Neural progenitor cell (in vitro differentiated cells): ENCODE results near the gene IGFN1. TPM values are rescaled to one million over a fixed set of nuclear protein-coding genes. Genes with fewer than 3 reads are reported as not detected.

Experiments
- DNase-seq: peaks from one replicate; pipeline ENCODE4 v3.0.0-alpha.2; 2016; ENCODE audit warnings: low spot score
- H2AFZ ChIP-seq: fragments of 200-600 bp; sonication (generic); replicated peaks from 2 replicates; pipeline ENCODE4 v1.6.1; 2016; ENCODE audit warnings: antibody characterized with exemption
- H3F3A ChIP-seq: fragments of 200-600 bp; sonication (generic); 2 replicates; pipeline ENCODE4 v1.6.1; 2016; ENCODE audit warnings: antibody characterized with exemption, low read depth
- H3K27ac ChIP-seq: fragments of 200-600 bp; sonication (generic); 2 replicates; pipeline ENCODE4 v1.5.1; 2016; ENCODE audit warnings: mild to moderate bottlenecking
- H3K27me3 ChIP-seq: fragments of 200-600 bp; sonication (generic); 2 replicates; pipeline ENCODE4 v1.6.1; 2016; ENCODE audit warnings: mild to moderate bottlenecking, moderate library complexity
- H3K36me3 ChIP-seq: fragments of 200-600 bp; sonication (generic); 2 replicates; pipeline ENCODE4 v1.5.1; 2016
- H3K4me1 ChIP-seq: fragments of 200-600 bp; sonication (generic); 2 replicates; pipeline ENCODE4 v1.6.1; 2016; ENCODE audit warnings: mixed run types
- H3K4me2 ChIP-seq: fragments of 200-600 bp; sonication (generic); 2 replicates; pipeline ENCODE4 v1.6.1; 2016
- H3K4me3 ChIP-seq: fragments of 200-600 bp; sonication (generic); 2 replicates; pipeline ENCODE4 v1.5.1; 2016
- H3K79me2 ChIP-seq: fragments of 200-600 bp; sonication (generic); 2 replicates; pipeline ENCODE4 v1.6.1; 2016; ENCODE audit warnings: low read depth
- H3K9ac ChIP-seq: fragments of 200-600 bp; sonication (generic); 2 replicates; pipeline ENCODE4 v1.6.1; 2016
- H3K9me3 ChIP-seq: fragments of 200-600 bp; sonication (generic); 2 replicates; pipeline ENCODE4 v1.5.1; 2016; ENCODE audit warnings: low read depth
- H4K20me1 ChIP-seq: fragments of 200-600 bp; sonication (generic); 2 replicates; pipeline ENCODE4 v1.6.1; 2016; ENCODE audit warnings: low read depth
- H3K27ac Mint-ChIP-seq: 3 replicates; pipeline ENCODE4 v1.8.0; 2021; ENCODE audit warnings: mixed read lengths
- H3K27me3 Mint-ChIP-seq: 2 replicates; pipeline ENCODE4 v1.8.0; 2022; ENCODE audit warnings: low read depth, mild to moderate bottlenecking, inconsistent platforms, moderate library complexity, mixed read lengths; ENCODE audit not compliant: insufficient read depth
- H3K36me3 Mint-ChIP-seq: 3 replicates; pipeline ENCODE4 v1.8.0; 2021; ENCODE audit warnings: mixed read lengths
- H3K4me1 Mint-ChIP-seq: 3 replicates; pipeline ENCODE4 v1.8.0; 2021; ENCODE audit warnings: mixed read lengths
- H3K4me3 Mint-ChIP-seq: 3 replicates; pipeline ENCODE4 v1.8.0; 2021; ENCODE audit warnings: mild to moderate bottlenecking, moderate library complexity, mixed read lengths
- H3K9me3 Mint-ChIP-seq: 3 replicates; pipeline ENCODE4 v1.8.0; 2020; ENCODE audit warnings: mixed read lengths
- EZH2 ChIP-seq: fragments of 200-600 bp; sonication (generic); IDR thresholded peaks from 2 replicates; pipeline ENCODE4 v1.6.1; 2017; ENCODE audit warnings: antibody characterized with exemption, mild to moderate bottlenecking, moderate library complexity
- EZH2phosphoT487 ChIP-seq: fragments of 200-600 bp; sonication (generic); IDR thresholded peaks from 2 replicates; pipeline ENCODE4 v1.6.1; 2017; ENCODE audit warnings: antibody characterized with exemption
- total RNA-seq: library from RNA; depleted of rRNA; stranded (reverse); fragments of >200 nt; gene quantifications from 2 replicates; pipeline ENCODE4 v1.2.3, GENCODE V29; 2015; ENCODE audit warnings: low replicate concordance
- TF ChIP-seq, protein P1 (sequence below): fragments of 200-600 bp; sonication (generic); IDR thresholded peaks from 2 replicates; pipeline ENCODE4 v1.5.1; 2017; ENCODE audit warnings: antibody characterized with exemption, mild to moderate bottlenecking

IGFN1 gene
- total RNA-seq, 1 donor from 2014 or later, result not detected

DNA sequence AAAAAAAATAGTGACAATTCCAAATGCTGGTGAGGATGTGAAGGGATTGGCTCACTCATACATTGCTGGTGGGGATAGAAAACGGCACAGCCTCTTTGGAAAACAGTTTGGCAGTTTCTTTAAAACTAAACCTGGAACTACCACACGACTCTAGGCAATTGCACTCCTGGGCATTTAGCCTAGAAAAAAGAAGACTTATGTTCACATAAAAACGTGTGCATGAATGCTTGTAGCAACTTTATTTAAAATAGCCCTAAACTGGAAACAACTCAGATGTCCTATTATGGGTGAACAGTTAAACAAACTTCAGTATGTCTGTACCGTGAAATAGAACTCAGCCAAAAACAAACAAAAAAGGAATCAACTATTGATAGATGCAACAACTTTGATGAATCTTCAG lies 26.9 kb upstream of the IGFN1 start:
- Histone ChIP-seq H3K27ac (no peak overlapping the region), H3K4me2 (no peak overlapping the region), H3K4me1 (no peaks in the 10 kb centered on the region), H3K9me3 (no peaks in the 10 kb centered on the region), H2AFZ (no peak overlapping the region), H3K79me2 (no peaks in the 10 kb centered on the region), H4K20me1 (no peaks in the 10 kb centered on the region), H3K9ac (no peak overlapping the region), H3K36me3 (no peaks in the 10 kb centered on the region), H3K27me3 (peaks cover under 1% of the 10 kb centered on the region), H3F3A (no peaks in the 10 kb centered on the region), H3K4me3 (no peak overlapping the region)
- Mint-ChIP-seq H3K27me3 (no peaks in the 10 kb centered on the region), H3K4me3 (no peak overlapping the region), H3K4me1 (peaks cover 7% of the 10 kb centered on the region), H3K27ac (no peak overlapping the region), H3K9me3 (no peaks in the 10 kb centered on the region), H3K36me3 (no peaks in the 10 kb centered on the region)
- TF ChIP-seq EZH2, result no peak
- TF ChIP-seq EZH2phosphoT487, result no peak
- TF ChIP-seq, protein P1, sequence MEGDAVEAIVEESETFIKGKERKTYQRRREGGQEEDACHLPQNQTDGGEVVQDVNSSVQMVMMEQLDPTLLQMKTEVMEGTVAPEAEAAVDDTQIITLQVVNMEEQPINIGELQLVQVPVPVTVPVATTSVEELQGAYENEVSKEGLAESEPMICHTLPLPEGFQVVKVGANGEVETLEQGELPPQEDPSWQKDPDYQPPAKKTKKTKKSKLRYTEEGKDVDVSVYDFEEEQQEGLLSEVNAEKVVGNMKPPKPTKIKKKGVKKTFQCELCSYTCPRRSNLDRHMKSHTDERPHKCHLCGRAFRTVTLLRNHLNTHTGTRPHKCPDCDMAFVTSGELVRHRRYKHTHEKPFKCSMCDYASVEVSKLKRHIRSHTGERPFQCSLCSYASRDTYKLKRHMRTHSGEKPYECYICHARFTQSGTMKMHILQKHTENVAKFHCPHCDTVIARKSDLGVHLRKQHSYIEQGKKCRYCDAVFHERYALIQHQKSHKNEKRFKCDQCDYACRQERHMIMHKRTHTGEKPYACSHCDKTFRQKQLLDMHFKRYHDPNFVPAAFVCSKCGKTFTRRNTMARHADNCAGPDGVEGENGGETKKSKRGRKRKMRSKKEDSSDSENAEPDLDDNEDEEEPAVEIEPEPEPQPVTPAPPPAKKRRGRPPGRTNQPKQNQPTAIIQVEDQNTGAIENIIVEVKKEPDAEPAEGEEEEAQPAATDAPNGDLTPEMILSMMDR, result no peak
- no peak for DNase-seq

DNA sequence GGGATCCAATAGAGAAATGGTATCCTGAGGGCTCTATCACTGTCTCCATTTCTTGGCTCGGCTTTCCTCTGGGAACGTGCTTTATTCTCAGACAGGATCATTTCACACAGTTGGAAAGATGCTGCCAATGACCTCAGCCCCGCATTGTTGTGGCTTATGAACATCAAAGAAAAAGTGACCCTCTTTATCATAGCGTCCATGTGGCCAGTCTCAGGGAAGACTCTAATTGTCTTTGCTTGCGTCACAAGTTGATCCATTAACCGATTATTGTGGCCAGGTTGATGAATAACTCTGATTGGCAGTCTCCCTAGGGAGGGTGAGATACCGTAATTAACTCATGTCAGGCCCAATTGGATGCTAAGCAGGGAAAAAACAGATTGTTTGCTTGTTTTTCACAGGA lies 26.0 kb upstream of the IGFN1 start:
- no peaks in the 10 kb centered on the region for H3K79me2 ChIP-seq
- H3K27ac Mint-ChIP-seq, result no peak overlapping the region
- H3K27me3 Mint-ChIP-seq, result peaks cover 4% of the 10 kb centered on the region

DNA sequence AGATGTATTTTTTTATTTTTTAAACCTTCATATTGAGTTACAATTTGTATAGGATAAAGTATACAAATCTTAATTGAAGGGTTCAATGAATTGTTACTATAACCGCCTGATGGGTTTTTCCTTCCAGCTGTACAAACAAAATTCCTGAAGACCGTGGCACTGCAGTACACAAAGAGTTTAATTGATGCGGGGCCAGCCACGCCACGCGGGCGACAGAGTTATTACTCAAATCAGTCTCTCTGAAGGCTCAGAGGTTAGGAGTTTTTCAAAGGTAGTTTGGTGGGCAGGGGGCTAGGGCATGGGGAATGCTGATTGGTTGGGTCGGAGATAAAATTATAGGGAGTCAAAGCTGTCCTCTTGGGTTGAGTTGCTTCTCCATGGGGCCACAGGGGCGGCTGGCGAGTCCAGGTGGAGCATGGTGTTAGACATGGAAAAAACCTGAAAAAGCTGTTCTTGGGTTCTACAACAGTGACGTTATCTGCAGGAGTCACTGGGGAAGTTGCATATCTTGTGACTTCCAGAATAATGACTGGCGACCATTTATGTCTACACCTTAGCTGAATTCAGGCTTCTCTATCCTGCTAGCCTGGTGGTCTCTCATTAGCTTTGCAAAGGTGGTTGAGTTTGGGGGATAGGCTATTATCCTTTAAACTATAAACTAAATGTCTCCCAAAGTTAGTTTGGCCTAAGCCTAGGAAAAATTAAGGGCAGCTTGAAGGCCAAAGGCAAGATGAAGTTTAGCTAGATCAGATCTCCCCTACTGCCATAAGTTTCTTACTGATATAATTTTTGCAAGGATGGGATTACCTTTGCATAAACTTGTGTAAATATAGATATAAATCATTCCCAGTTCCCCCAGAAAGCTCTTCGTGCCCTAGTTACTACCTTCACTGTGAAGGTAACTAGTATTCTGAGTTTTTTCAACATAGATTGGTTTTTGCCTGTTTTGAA lies 23.3 kb upstream of the IGFN1 start:
- H3K9me3 Mint-ChIP-seq, result no peaks in the 10 kb centered on the region
- DNase-seq, result no peak
- Histone ChIP-seq H3K4me3 (no peak overlapping the region), H3K79me2 (no peaks in the 10 kb centered on the region), H4K20me1 (no peaks in the 10 kb centered on the region), H2AFZ (no peak overlapping the region), H3K4me1 (no peaks in the 10 kb centered on the region), H3K27me3 (peaks cover 27% of the 10 kb centered on the region), H3K36me3 (no peaks in the 10 kb centered on the region), H3F3A (peaks cover 18% of the 10 kb centered on the region), H3K9me3 (no peaks in the 10 kb centered on the region), H3K9ac (no peak overlapping the region), H3K27ac (no peak overlapping the region), H3K4me2 (no peak overlapping the region)
- H3K4me1 Mint-ChIP-seq, result peaks cover 20% of the 10 kb centered on the region
- H3K27ac Mint-ChIP-seq, result no peak overlapping the region
- TF ChIP-seq EZH2 (no peak), EZH2phosphoT487 (no peak)
- TF ChIP-seq, protein P1, result no peak
- H3K4me3 Mint-ChIP-seq, result no peak overlapping the region
- H3K27me3 Mint-ChIP-seq, result peaks cover 8% of the 10 kb centered on the region
- no peaks in the 10 kb centered on the region for H3K36me3 Mint-ChIP-seq

More for the DNA sequence above, 26.0 kb upstream of the IGFN1 start:
- no peaks in the 10 kb centered on the region for H3K4me1 ChIP-seq
- peaks cover 7% of the 10 kb centered on the region for H3K4me1 Mint-ChIP-seq
- no peaks in the 10 kb centered on the region for H3K9me3 Mint-ChIP-seq
- H3K9ac ChIP-seq, result no peak overlapping the region
- no peak for DNase-seq
- no peaks in the 10 kb centered on the region for H3K9me3 ChIP-seq
- TF ChIP-seq EZH2 (no peak), EZH2phosphoT487 (no peak)
- TF ChIP-seq, protein P1, result no peak
- H3K27ac ChIP-seq, result no peak overlapping the region
- H3K4me3 Mint-ChIP-seq, result no peak overlapping the region
- peaks cover 10% of the 10 kb centered on the region for H3K27me3 ChIP-seq
- no peak overlapping the region for H3K4me3 ChIP-seq
- H2AFZ ChIP-seq, result no peak overlapping the region
- no peaks in the 10 kb centered on the region for H3K36me3 ChIP-seq
- H4K20me1 ChIP-seq, result no peaks in the 10 kb centered on the region
- H3K4me2 ChIP-seq, result no peak overlapping the region
- H3K36me3 Mint-ChIP-seq, result no peaks in the 10 kb centered on the region
- peaks cover under 1% of the 10 kb centered on the region for H3F3A ChIP-seq
